SK-N-SH treated with all-trans-retinoic acid at 6 μM for 48 hours (cell line): ENCODE measurements around the gene APOA5.

Experiments
- BACH2 ChIP-seq: fragments of 250-450 bp; sonication (Bioruptor Pico); IDR thresholded peaks from 2 replicates; pipeline ENCODE4 v1.9.0; 2021; ENCODE audit warnings: mild to moderate bottlenecking, borderline replicate concordance
- CREB5 ChIP-seq: fragments of 250-450 bp; sonication (Bioruptor Pico); IDR thresholded peaks from 2 replicates; pipeline ENCODE4 v1.5.1; 2020; ENCODE audit warnings: low read depth, mild to moderate bottlenecking, moderate library complexity
- CSDC2 ChIP-seq: fragments of 250-450 bp; sonication (Bioruptor Pico); IDR thresholded peaks from 2 replicates; pipeline ENCODE4 v1.5.0; 2020; ENCODE audit warnings: mild to moderate bottlenecking, moderate library complexity
- CSRNP3 ChIP-seq: fragments of 250-450 bp; sonication (Bioruptor Pico); IDR thresholded peaks from 2 replicates; pipeline ENCODE4 v1.5.1; 2021; ENCODE audit warnings: mild to moderate bottlenecking, moderate library complexity
- ESRRG ChIP-seq: fragments of 250-450 bp; sonication (Bioruptor Pico); IDR thresholded peaks from 2 replicates; pipeline ENCODE4 v1.6.1; 2021; ENCODE audit warnings: mild to moderate bottlenecking
- GLIS3 ChIP-seq: fragments of 250-450 bp; sonication (Bioruptor Pico); IDR thresholded peaks from 2 replicates; pipeline ENCODE4 v1.5.0; 2020; ENCODE audit warnings: mild to moderate bottlenecking, moderate library complexity
- PATZ1 ChIP-seq: fragments of 250-450 bp; sonication (Bioruptor Pico); IDR thresholded peaks from 2 replicates; pipeline ENCODE4 v1.8.0; 2020; ENCODE audit warnings: mild to moderate bottlenecking, moderate library complexity, borderline replicate concordance
- PPARA ChIP-seq: fragments of 250-450 bp; sonication (Bioruptor Pico); IDR thresholded peaks from 2 replicates; pipeline ENCODE4 v1.5.0; 2020; ENCODE audit warnings: mild to moderate bottlenecking, borderline replicate concordance
- RARB ChIP-seq: fragments of 250-450 bp; sonication (Bioruptor Pico); IDR thresholded peaks from 2 replicates; pipeline ENCODE4 v1.8.0; 2021; ENCODE audit warnings: mild to moderate bottlenecking, moderate library complexity
- ZFP3 ChIP-seq: fragments of 250-450 bp; sonication (Bioruptor Pico); IDR thresholded peaks from 2 replicates; pipeline ENCODE4 v1.5.0; 2020; ENCODE audit warnings: mild to moderate bottlenecking, moderate library complexity
- ZFP30 ChIP-seq: fragments of 450-650 bp; formaldehyde crosslinking; IDR thresholded peaks from 2 replicates; pipeline ENCODE4 v1.5.0; 2022; ENCODE audit warnings: mild to moderate bottlenecking, moderate library complexity
- ZNF8 ChIP-seq: fragments of 450-650 bp; formaldehyde crosslinking; IDR thresholded peaks from 2 replicates; pipeline ENCODE4 v1.5.0; 2020; ENCODE audit warnings: mild to moderate bottlenecking, moderate library complexity

DNA sequence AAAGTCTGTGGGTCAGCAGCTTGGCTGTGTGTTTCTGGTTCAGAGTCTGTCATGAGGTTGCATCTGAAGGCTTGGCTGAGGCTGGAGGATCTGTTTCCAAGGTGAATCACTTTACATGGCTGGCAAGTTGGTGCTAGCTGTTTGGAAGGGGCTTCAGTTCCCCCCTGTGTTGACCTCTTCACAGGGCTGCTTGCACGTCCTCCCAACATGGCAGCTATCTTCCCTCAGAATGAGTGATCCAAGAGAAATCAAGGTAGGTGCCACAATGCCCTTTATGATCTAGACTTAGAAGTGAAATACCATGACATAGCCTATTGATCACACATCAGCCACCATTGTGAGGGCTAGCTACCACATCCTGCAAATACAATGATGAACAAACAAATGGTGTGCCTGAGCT is 21.5 kb upstream of the APOA5 start:
- TF ChIP-seq ZFP3 (CRISPR knock-in tag) (no peak), ZNF8 (no peak), CSDC2 (CRISPR knock-in tag) (no peak), GLIS3 (CRISPR knock-in tag) (no peak), PATZ1 (CRISPR knock-in tag) (no peak), RARB (no peak), ZFP30 (CRISPR knock-in tag) (no peak), PPARA (CRISPR knock-in tag) (no peak), BACH2 (no peak), CREB5 (CRISPR knock-in tag) (no peak), CSRNP3 (no peak), ESRRG (CRISPR knock-in tag) (no peak)
